ENCODE measurements around the gene WFDC6.

Gene WFDC6

DNA sequence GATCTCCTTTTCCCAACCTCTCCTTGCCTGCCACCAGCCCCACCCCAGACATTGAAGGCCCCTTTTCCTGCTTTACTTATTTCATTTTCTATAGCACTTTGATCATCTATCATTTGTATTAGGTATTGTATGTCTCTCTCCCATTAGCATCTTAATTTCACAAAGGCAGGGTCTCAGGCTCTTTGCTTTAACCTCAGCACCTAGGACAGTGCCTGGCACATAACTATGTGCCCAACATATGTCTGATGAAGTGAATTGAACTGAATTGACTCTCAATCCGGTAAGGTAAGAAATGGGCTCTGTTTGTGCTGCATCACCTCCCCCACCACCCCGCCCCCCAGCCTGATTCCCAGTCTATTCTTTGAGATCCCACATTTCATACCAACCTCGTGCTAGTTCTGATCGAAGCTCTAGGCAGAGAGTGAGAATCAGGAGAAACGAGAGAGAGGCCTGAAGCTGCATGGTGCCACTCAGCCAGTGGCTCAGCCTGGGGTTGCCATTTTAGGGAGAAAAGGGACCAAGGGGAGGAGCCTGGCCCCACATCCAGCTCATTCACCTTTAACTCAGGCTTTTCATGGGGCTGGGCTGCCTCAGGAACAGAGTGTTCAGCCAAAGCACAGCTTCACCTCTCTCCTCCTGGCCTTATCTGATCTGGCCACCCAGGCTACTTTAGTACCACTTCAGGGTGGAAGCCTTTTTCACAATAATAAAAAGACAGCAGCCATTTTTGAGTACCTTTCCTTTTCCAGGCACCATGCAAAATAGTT, 24.0 kb downstream of the WFDC6 start, which contains the start of gene SPINT3:
TSS of gene SPINT3 (minus strand) at position 476 of the 767 bp plus-strand sequence. CDS start at position 462, 14 bp downstream.
- no peak for DNase-seq (ENCODE audit: low read depth in 2 of 2)

DNA sequence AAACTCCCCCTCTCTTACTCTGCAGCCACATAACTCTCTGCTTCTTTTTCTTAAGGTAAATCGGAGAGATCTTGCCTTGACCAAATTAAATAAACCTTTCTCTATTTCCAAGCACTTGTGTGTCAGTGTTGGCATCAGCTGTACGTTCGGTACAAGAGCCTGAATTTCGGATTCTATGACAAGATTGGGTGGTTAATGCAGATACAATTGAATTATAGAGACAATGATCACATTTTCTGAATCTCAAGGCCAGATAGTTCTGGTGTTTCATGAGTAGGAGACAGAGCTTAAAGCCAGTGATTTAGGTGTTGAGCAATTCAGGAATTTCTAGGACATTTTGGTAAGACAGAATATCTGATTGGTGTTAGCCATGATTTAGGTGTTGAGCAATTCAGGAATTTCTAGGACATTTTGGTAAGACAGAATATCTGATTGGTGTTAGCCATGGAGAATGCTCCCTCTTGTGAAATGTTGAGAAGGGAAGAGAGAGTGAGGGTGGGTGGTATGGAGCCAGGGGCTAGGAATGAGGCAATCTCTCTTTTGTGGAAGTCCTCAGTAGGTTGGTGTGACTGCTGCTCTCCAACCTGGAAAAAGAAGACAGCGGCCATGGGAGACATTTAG, 28.9 kb downstream of the WFDC6 start:
- DNase-seq (ENCODE audit: low read depth in 2 of 2): no peak

- no peak for DNase-seq (ENCODE audit: low read depth in 2 of 2)
These were observed 30.2 kb downstream of the WFDC6 start for GRCh38 chr20:45509091-45509490.

DNA sequence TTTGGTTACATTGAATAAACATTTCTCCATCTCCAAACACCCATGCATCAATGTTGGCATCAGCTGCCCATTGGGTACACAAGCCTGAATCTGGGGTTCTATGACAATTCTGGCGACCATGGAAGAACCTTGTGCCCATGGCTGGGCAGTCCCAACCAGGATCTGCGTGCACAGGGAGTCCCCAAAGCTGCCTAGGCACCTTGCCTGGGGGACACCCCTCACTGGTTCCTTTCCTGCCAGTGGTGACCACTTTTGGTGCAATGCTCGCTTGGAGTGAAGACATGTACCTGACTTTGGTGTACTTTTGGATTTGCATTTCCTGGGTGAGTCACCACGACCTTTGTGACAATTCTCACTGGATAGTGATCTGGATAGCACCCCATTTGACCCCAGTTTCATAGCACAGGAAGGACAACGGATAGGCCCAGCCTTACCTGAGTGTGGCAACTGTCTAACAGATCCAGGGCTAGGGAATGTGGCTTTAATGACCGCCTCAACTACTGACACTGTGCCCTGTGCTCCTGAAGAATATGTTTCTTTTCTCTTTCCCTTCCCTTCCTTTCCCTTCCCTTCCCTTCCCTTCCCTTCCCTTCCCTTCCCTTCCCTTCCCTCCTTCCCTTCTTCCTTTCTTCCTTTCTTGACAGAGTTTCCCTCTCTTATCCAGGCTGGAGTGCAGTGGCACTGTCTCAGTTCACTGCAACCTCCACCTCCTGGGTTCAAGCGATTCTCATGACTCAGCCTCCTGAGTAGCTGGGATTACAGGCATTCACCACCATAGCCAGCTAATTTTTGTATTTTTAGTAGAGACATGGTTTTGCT, 31.0 kb downstream of the WFDC6 start:
- DNase-seq (ENCODE audit: low read depth in 2 of 2): no peak

DNA sequence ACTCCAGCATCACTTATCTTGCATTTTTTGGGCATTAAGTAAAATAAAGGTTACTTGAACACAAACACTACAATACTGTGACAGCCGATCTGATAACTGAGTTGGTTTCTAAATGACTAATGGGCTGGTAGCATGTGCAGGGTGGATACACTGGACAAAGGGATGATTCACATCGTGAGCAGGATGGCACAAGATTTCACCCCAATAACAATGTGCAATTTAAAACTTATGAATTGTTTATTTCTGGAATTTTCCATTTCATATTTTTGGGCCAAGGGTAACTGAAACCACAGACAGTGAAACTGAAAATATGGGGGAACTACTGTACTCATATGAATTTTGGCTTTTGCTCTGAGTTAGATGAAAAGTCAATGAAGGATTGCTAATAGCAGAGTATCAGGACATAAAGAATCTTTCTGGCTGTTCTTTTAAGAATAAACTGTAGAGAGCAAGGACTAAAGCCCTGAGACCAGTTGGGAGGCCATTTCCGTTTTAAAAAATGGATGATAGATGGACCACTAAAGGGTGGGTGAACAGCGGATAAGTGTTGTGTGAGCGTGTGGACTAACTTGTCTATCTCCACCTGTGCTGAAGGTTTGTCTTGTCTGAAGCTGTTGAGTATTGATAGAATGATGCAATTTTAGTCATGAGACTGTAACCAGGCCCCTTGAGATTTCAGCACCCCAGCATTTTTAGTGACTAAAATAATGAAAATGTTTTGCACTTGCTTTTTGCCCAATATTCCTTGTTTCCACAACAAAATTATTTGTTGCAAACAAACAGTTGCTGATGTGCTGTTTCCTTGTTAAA, 32.1 kb downstream of the WFDC6 start:
- DNase-seq (ENCODE audit: low read depth in 2 of 2): no peak

DNA sequence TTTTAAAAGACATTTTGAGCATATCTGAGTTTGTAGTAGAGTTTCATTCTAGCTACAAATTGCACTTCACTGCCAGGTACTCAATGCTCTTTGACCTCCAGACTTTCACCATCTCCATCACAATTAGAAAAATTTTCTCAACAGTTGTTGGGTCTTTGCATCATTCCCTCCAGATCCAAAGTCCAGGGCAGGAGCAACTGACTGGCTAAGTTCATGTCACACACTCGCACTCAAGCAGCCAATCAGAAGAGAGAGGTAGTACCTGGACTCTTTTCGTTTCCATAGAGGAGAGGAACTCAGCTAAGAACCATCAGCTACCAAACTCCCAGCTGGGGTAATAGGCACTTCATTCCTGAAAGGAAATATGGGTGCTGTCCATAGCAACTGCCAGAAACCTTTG, 32.9 kb downstream of the WFDC6 start:
- no peak for DNase-seq (ENCODE audit: low read depth in 2 of 2)

DNA sequence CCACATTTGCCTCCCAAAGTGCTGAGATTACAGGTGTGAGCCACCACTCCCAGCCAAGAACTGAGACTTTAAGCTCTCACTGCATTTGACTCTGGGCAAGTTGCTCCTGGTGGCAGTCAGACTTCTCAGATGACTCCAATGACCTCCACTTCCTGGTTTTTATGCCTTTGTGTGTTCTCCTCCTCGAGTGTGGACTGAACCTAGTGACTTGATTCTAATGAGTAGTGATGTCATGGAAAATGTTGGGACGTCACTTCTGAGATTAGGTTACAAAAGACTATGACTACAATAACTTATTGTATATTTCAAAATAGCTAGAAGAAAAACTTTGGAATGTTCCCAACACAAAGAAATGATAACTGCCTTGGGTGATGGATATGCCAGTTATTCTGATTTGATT, 35.9 kb downstream of the WFDC6 start:
- DNase-seq (ENCODE audit: low read depth in 2 of 2): no peak

DNA sequence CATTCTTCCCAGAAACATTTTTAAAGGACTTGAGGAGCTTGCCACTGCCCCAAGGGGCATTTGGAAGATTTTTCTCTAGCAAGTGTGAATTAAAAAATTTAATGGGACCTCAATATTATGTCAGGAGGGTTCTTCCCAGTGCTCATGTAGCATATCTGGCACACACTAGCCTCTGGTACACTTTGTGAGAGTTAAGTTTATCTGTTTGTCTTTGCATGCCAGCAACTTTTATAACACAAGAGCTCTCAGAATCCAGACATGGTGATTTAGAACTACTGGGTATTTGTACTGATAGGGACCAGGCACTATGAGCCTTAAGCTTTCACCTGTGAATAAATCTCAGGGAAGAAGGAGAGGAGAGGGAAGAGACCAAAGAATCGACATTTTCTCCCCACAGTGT, 36.7 kb downstream of the WFDC6 start:
- DNase-seq (ENCODE audit: low read depth in 2 of 2): no peak

- DNase-seq (ENCODE audit: low read depth in 2 of 2): no peak
These were observed 37.7 kb downstream of the WFDC6 start for GRCh38 chr20:45501600-45501999.

- DNase-seq (ENCODE audit: low read depth in 2 of 2): no peak
These were observed 39.3 kb downstream of the WFDC6 start for GRCh38 chr20:45500022-45500421.

DNA sequence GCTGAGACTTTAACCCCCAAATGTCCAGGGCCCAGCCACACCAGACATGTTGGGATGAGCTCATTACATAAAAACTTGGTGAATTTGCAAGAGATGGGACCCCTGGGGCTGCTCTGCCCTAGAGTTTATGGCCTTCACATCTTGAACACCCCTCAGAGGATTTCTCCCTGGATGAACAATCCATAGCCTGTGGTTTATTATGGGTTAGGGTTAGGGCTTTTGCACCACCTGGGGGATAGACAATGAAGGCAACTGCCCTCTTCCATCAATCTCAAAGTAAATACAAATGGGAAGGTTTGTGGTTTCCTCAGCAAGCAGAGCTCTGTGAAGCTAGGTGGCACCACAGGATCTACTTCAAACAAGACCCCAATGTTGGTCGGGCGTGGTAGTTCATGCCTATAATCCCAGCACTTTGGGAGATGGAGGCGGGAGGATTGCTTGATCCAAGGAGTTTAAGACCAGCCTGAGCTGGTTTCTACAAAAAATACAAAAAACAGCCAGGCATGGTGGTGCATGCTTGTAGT, 41.2 kb downstream of the WFDC6 start:
- DNase-seq (ENCODE audit: low read depth in 2 of 2): no peak

- no peak for DNase-seq (ENCODE audit: low read depth in 2 of 2)
These were observed 43.1 kb downstream of the WFDC6 start for GRCh38 chr20:45496166-45496565.

GRCh38 chr20:45495501-45495941, 43.8 kb downstream of the WFDC6 start:
- DNase-seq (ENCODE audit: low read depth in 2 of 2): no peak

DNA sequence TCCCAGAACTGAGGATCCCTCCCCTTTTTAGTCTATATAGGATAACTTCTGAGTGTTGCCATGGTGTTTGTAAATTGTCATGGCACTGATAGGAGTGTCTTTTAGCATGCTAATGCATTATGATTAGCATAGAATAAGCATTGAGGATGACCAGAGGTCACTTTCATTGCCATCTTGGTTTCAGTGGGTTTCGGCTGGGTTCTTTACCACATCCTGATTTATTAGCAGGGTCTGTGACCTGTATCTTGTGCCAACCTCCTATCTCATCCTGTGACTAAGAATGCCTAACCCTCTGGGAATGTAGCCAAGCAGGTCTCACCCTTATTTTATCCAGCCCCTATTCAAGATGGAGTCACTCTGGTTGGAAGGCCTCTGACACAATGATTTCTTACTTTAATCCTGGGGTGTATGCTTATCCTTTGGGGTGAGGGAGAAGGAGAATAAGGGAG, 50.2 kb downstream of the WFDC6 start:
- no peak for DNase-seq (ENCODE audit: low read depth in 2 of 2)

GRCh38 chr20:45487231-45487635, 52.0 kb downstream of the WFDC6 start:
- no peak for DNase-seq (ENCODE audit: low read depth in 2 of 2)

DNA sequence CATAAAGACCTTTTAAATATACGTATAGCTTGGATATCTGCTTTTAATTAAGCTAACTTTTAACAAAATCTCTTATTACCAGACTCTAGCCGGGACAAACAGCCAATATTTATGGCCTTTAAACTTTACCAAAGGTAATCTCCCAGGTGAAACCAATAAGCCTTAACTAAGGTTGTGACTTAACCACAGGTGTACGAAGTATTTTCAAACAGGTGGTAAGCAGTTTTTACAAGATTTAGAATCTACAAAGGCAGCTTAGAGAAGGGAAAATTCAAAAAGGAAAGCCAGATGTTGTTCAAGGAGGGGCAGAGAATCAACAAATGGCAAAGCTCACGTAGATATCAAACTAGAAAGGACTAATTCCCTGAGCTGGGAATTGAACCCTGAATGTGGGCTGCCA, 53.9 kb downstream of the WFDC6 start:
- DNase-seq (ENCODE audit: low read depth in 2 of 2): no peak

DNA sequence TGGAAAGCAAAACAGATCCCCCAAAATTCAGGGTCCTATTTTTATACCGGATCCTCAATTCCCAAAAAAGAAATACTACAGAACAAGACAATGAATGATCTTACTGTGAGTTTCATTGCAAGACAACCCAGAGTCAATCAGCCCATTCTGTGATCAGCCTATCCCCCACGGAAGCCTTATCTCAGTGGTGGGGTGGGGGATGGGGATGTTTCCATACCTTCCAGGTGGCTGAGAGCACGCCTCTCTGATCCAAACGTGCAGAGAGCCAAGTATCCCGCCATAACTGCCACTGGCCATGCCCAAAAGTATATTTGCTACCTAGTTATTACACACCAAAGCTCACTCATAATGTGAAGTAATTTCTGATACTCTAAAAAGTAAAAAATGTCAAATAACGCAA, 54.6 kb downstream of the WFDC6 start:
- DNase-seq (ENCODE audit: low read depth in 2 of 2): no peak
